ENCODE data around the gene BEST2.

BEST2 gene

GRCh38 chr19:12727745-12728433 lies 23.7 kb upstream of the BEST2 start:
- no peaks in the 10 kb centered on the region for H3K4me1 ChIP-seq
- peaks cover 39% of the 10 kb centered on the region for H3K36me3 ChIP-seq

GRCh38 chr19:12730064-12730463 lies 21.5 kb upstream of the BEST2 start:
- H3K27me3 ChIP-seq: no peaks in the 10 kb centered on the region
- DNase-seq: no peak
- H3K9me3 ChIP-seq: no peaks in the 10 kb centered on the region
- peaks cover 46% of the 10 kb centered on the region for H3K36me3 ChIP-seq
- no peaks in the 10 kb centered on the region for H3K4me1 ChIP-seq
- no peak overlapping the region for H3K4me3 ChIP-seq (ENCODE audit: low read depth, low read length)
- TF ChIP-seq CTCF (IDR thresholded peaks at IDR 0.05; ENCODE audit: low read depth, low read length): no peak

More at GRCh38 chr19:12727745-12728433, 23.7 kb upstream of the BEST2 start:
- no peak overlapping the region for H3K4me3 ChIP-seq (ENCODE audit: low read depth, low read length)
- H3K27me3 ChIP-seq: no peaks in the 10 kb centered on the region
- no peak for DNase-seq
- no peaks in the 10 kb centered on the region for H3K9me3 ChIP-seq
- no peak for TF ChIP-seq CTCF (IDR thresholded peaks at IDR 0.05; ENCODE audit: low read depth, low read length)

GRCh38 chr19:12731337-12731736 lies 20.3 kb upstream of the BEST2 start:
- TF ChIP-seq CTCF (IDR thresholded peaks at IDR 0.05; ENCODE audit: low read depth, low read length): no peak
- DNase-seq: no peak
- Histone ChIP-seq H3K36me3 (peaks cover 46% of the 10 kb centered on the region), H3K4me1 (no peaks in the 10 kb centered on the region; the same call in 1 of the 2 replicates), H3K9me3 (no peaks in the 10 kb centered on the region), H3K27me3 (no peaks in the 10 kb centered on the region), H3K4me3 (ENCODE audit: low read depth, low read length) (no peak overlapping the region)

GRCh38 chr19:12733369-12734214 lies 18.0 kb upstream of the BEST2 start:
- H3K36me3 ChIP-seq: peaks cover 39% of the 10 kb centered on the region
- peak; percentile 59 for TF ChIP-seq CTCF (IDR thresholded peaks at IDR 0.05; ENCODE audit: low read depth, low read length)
- H3K4me3 ChIP-seq (ENCODE audit: low read depth, low read length): peak overlapping the region; percentile 99
- H3K27me3 ChIP-seq: no peaks in the 10 kb centered on the region
- H3K4me1 ChIP-seq: no peaks in the 10 kb centered on the region; the same call in 1 of the 2 replicates
- H3K9me3 ChIP-seq: no peaks in the 10 kb centered on the region
- DNase-seq: peak; percentile 51

- Histone ChIP-seq H3K9me3 (no peaks in the 10 kb centered on the region), H3K36me3 (peaks cover 21% of the 10 kb centered on the region), H3K4me1 (no peaks in the 10 kb centered on the region; the same call in 1 of the 2 replicates), H3K4me3 (ENCODE audit: low read depth, low read length) (peak within 1 kb of the TSS; percentile 88), H3K27me3 (no peaks in the 10 kb centered on the region)
- DNase-seq: peak; percentile 95
- TF ChIP-seq CTCF (IDR thresholded peaks at IDR 0.05; ENCODE audit: low read depth, low read length): no peak
Observed at GRCh38 chr19:12736995-12737834, 14.4 kb upstream of the BEST2 start, which contains the start of gene GET3. Gene GET3 (plus strand): TSS chr19:12737497. CDS start chr19:12737506, 9 bp downstream.

Data from BE2C (cell line).